Measurements from ENCODE around the gene BCL2A1.

GRCh38 chr15:79989183-79989582 is 18.2 kb upstream of the BCL2A1 start:
- no peak for TF ChIP-seq CTCF (IDR thresholded peaks at IDR 0.05)
- TF ChIP-seq POLR2AphosphoS5 (IDR thresholded peaks at IDR 0.05), result no peak
- TF ChIP-seq POLR2A (IDR thresholded peaks at IDR 0.05), result no peak
- TF ChIP-seq EP300 (IDR thresholded peaks at IDR 0.05; ENCODE audit: low read depth), result no peak
